NCI-H345 treated with DMSO at 0.1 percent for 48 hours (cell line): ENCODE data around the gene CPT1C.

Experiments
- DNase-seq: peaks from one replicate; lab custom pipeline; 2025; ENCODE audit not compliant: unreplicated experiment; lab: John Stamatoyannopoulos, UW

CPT1C gene

GRCh38 chr19:49681830-49682229, 9.1 kb upstream of the CPT1C start:
- DNase-seq, result no peak

- DNase-seq, result no peak
These were observed 8.6 kb upstream of the CPT1C start for GRCh38 chr19:49682274-49682673.

GRCh38 chr19:49683814-49684250, 7.1 kb upstream of the CPT1C start:
- no peak for DNase-seq

GRCh38 chr19:49684251-49684982, 6.5 kb upstream of the CPT1C start:
- DNase-seq, result no peak

GRCh38 chr19:49684983-49685553, 5.8 kb upstream of the CPT1C start:
- DNase-seq, result no peak

GRCh38 chr19:49685845-49686332, 5.0 kb upstream of the CPT1C start:
- no peak for DNase-seq

- no peak for DNase-seq
These were observed 4.3 kb upstream of the CPT1C start for GRCh38 chr19:49686503-49687088.

- DNase-seq, result no peak
These were observed 3.8 kb upstream of the CPT1C start for GRCh38 chr19:49687150-49687549.

GRCh38 chr19:49687566-49688316, 3.2 kb upstream of the CPT1C start:
- DNase-seq, result no peak

- no peak for DNase-seq
These were observed 2.3 kb upstream of the CPT1C start for GRCh38 chr19:49688531-49689132.

- DNase-seq, result peak; percentile 30
These were observed 1.5 kb upstream of the CPT1C start, which contains the start of gene ADM5 for GRCh38 chr19:49689133-49690078. Gene ADM5 (plus strand): TSS chr19:49689594. CDS start chr19:49689838, 244 bp downstream.

GRCh38 chr19:49690079-49690655, 749 bp upstream of the CPT1C start:
- no peak for DNase-seq

GRCh38 chr19:49691243-49692146, 579 bp downstream of the CPT1C start:
- DNase-seq, result peak; percentile 48

- DNase-seq, result no peak
These were observed 1.2 kb downstream of the CPT1C start for GRCh38 chr19:49692147-49692506.

- no peak for DNase-seq
These were observed 5.2 kb downstream of the CPT1C start for GRCh38 chr19:49696115-49696514.

GRCh38 chr19:49696865-49697264, 5.9 kb downstream of the CPT1C start:
- no peak for DNase-seq

GRCh38 chr19:49699364-49699763, 8.4 kb downstream of the CPT1C start:
- DNase-seq, result no peak

GRCh38 chr19:49700563-49700962, 9.6 kb downstream of the CPT1C start:
- DNase-seq, result no peak
